Nucleus accumbens (tissue), 56 donors: ENCODE measurements around the gene RAPGEF4.
A peak's percentile ranks its signal among the peaks of the same experiment; 100 is the strongest.

Experiments
- DNase-seq, 56 donors: peaks; one replicate each; lab custom pipeline; 2025; lab: John Stamatoyannopoulos, UW

RAPGEF4 gene

GRCh38 chr2:172927641-172928357 lies 192.2 kb downstream of the RAPGEF4 start:
- no peak for DNase-seq

GRCh38 chr2:172928756-172929155 lies 193.1 kb downstream of the RAPGEF4 start:
- peak in 5 of 56 donors; percentile 7 to 37 (median 27) for DNase-seq

- DNase-seq, result no peak
Observed at GRCh38 chr2:172929644-172930043, 194.0 kb downstream of the RAPGEF4 start.

GRCh38 chr2:172930871-172931255 lies 195.2 kb downstream of the RAPGEF4 start:
- DNase-seq, result no peak

- DNase-seq, result peak in 1 of 56 donors; percentile 50
Observed at GRCh38 chr2:172931256-172931894, 195.7 kb downstream of the RAPGEF4 start.

- DNase-seq, result peak in 46 of 56 donors; percentile 1 to 87 (median 44)
Observed at GRCh38 chr2:172931918-172932520, 196.4 kb downstream of the RAPGEF4 start.

- DNase-seq, result no peak
Observed at GRCh38 chr2:172937884-172938712, 202.5 kb downstream of the RAPGEF4 start.

GRCh38 chr2:172938713-172939375 lies 203.2 kb downstream of the RAPGEF4 start:
- no peak for DNase-seq

GRCh38 chr2:172943539-172943938 lies 207.9 kb downstream of the RAPGEF4 start:
- DNase-seq, result no peak

GRCh38 chr2:172944022-172944793 lies 208.6 kb downstream of the RAPGEF4 start:
- no peak for DNase-seq

GRCh38 chr2:172944794-172945509 lies 209.3 kb downstream of the RAPGEF4 start:
- DNase-seq, result no peak

GRCh38 chr2:172945510-172945850 lies 209.8 kb downstream of the RAPGEF4 start:
- DNase-seq, result no peak

GRCh38 chr2:172947461-172948153 lies 212.0 kb downstream of the RAPGEF4 start:
- DNase-seq, result no peak

GRCh38 chr2:172949522-172949921 lies 213.9 kb downstream of the RAPGEF4 start:
- no peak for DNase-seq

GRCh38 chr2:172950565-172950964 lies 214.9 kb downstream of the RAPGEF4 start:
- no peak for DNase-seq

GRCh38 chr2:172951554-172951953 lies 215.9 kb downstream of the RAPGEF4 start:
- no peak for DNase-seq

GRCh38 chr2:172953411-172953810 lies 217.8 kb downstream of the RAPGEF4 start:
- DNase-seq, result no peak
